ENCODE data around the gene MBD3. TPM values are rescaled to one million over a fixed set of nuclear protein-coding genes. Genes with fewer than 3 reads are reported as not detected.

Gene MBD3
- total RNA-seq, 1 experiment from 2014 or later: 114 TPM

DNA sequence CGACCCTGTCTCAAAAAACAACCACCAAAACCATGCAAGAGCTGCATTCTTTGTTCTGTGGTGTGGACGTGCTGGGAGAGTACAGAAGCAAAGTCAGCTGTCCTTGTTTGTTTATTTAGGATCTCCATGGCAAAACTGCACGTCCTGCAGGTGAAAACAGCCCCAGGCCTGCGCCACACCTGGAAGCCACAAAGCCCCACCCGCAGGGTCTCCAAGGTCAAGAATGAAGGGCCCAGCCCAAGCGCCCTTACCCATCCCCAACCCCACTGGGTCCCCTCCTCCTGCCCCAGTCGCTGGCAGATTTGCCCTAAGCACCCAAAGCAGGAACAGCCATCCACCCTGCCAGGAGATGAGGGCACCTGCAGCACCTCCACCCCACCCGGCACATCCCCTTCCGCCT is 10.5 kb downstream of the MBD3 start:
- no peak overlapping the region for H3K27ac Mint-ChIP-seq (ENCODE audit: low read depth, unreplicated experiment)
- peaks cover 75% of the 10 kb centered on the region for H3K36me3 Mint-ChIP-seq (ENCODE audit: insufficient read depth, unreplicated experiment)
- no peak overlapping the region for H3K4me3 Mint-ChIP-seq (ENCODE audit: unreplicated experiment)
- no TSS peak for BruUV-seq (replicated peaks)
- no peaks in the 10 kb centered on the region for H3K9me3 Mint-ChIP-seq (ENCODE audit: unreplicated experiment)
- POLR2A ChIA-PET: no interaction called here
- H3K27me3 Mint-ChIP-seq (ENCODE audit: insufficient read depth, unreplicated experiment): no peaks in the 10 kb centered on the region
- TF ChIP-seq, protein P1, sequence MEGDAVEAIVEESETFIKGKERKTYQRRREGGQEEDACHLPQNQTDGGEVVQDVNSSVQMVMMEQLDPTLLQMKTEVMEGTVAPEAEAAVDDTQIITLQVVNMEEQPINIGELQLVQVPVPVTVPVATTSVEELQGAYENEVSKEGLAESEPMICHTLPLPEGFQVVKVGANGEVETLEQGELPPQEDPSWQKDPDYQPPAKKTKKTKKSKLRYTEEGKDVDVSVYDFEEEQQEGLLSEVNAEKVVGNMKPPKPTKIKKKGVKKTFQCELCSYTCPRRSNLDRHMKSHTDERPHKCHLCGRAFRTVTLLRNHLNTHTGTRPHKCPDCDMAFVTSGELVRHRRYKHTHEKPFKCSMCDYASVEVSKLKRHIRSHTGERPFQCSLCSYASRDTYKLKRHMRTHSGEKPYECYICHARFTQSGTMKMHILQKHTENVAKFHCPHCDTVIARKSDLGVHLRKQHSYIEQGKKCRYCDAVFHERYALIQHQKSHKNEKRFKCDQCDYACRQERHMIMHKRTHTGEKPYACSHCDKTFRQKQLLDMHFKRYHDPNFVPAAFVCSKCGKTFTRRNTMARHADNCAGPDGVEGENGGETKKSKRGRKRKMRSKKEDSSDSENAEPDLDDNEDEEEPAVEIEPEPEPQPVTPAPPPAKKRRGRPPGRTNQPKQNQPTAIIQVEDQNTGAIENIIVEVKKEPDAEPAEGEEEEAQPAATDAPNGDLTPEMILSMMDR (IDR thresholded peaks at IDR 0.05; ENCODE audit: unreplicated experiment): no peak
- DNase-seq (ENCODE audit: unreplicated experiment): no peak
- CTCF ChIA-PET: interaction anchor here (1.0 kb wide), 1 partner anchor 9 kb away, joined by 3 read pairs; no protein-coding TSS in a partner anchor
- H3K4me1 Mint-ChIP-seq (ENCODE audit: insufficient read depth, unreplicated experiment): no peaks in the 10 kb centered on the region
- intact Hi-C loops (cut with micrococcal nuclease): no loop called here

DNA sequence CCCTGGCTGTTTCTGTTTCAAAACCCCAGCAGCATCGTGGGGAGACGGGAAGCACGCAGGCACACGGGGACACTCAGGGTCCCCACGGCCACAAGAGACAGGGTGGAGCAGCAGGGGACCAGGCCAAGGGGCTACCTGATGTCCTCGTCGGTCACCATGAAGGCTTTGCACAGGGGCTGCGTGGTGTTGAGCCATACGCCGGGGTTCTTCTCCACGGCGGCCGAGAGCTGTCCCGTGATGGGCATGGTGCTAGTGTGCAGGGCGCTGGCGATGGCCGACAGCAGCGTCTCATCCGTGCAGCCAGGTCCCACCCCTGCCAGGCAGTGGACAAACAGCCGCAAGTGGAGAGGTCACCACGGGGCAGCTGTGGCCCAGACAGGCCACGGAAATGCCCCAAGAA is 11.7 kb downstream of the MBD3 start:
- intact Hi-C loops (cut with micrococcal nuclease): no loop called here
- no peaks in the 10 kb centered on the region for H3K9me3 Mint-ChIP-seq (ENCODE audit: unreplicated experiment)
- H3K27me3 Mint-ChIP-seq (ENCODE audit: insufficient read depth, unreplicated experiment): no peaks in the 10 kb centered on the region
- no peak overlapping the region for H3K27ac Mint-ChIP-seq (ENCODE audit: low read depth, unreplicated experiment)
- TF ChIP-seq, protein P1 (IDR thresholded peaks at IDR 0.05; ENCODE audit: unreplicated experiment): no peak
- DNase-seq (ENCODE audit: unreplicated experiment): no peak
- no peaks in the 10 kb centered on the region for H3K4me1 Mint-ChIP-seq (ENCODE audit: insufficient read depth, unreplicated experiment)
- H3K36me3 Mint-ChIP-seq (ENCODE audit: insufficient read depth, unreplicated experiment): peaks cover 83% of the 10 kb centered on the region
- no peak overlapping the region for H3K4me3 Mint-ChIP-seq (ENCODE audit: unreplicated experiment)
- no TSS peak for BruUV-seq (replicated peaks)
- ChIA-PET POLR2A (interaction anchor here (1.0 kb wide), 1 partner anchor 10 kb away, joined by 4 read pairs; no protein-coding TSS in a partner anchor), CTCF (interaction anchor here (0.7 kb wide), 1 partner anchor 36 kb away, joined by 3 read pairs; no protein-coding TSS in a partner anchor)

DNA sequence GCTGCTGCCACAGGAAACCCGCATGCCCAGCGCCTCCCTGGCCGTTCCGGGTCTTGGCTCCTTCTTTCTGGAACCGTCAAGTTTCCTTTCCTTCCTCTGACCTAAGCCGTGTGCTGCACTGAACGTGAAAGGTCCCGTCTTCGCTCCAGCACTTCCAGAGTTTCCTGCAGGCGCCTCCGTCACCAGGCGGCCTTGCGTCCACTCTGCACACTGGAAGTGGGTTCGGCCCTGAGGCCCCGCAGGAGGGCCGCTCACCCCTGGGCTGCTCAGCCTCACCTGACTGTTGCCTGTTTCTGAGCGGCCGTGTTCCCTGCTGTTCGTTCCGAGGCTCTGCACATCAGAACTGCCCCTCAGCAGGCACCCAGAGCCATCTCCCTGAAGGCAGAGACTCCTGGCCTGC is 12.3 kb downstream of the MBD3 start:
- intact Hi-C loops (cut with micrococcal nuclease): no loop called here
- POLR2A ChIA-PET: interaction anchor here (1.1 kb wide), 1 partner anchor 10 kb away, joined by 6 read pairs; no protein-coding TSS in a partner anchor
- no peak for DNase-seq (ENCODE audit: unreplicated experiment)
- no TSS peak for BruUV-seq (replicated peaks)
- H3K36me3 Mint-ChIP-seq (ENCODE audit: insufficient read depth, unreplicated experiment): peaks cover 85% of the 10 kb centered on the region
- H3K9me3 Mint-ChIP-seq (ENCODE audit: unreplicated experiment): no peaks in the 10 kb centered on the region
- TF ChIP-seq, protein P1 (IDR thresholded peaks at IDR 0.05; ENCODE audit: unreplicated experiment): no peak
- no peak overlapping the region for H3K27ac Mint-ChIP-seq (ENCODE audit: low read depth, unreplicated experiment)
- H3K4me3 Mint-ChIP-seq (ENCODE audit: unreplicated experiment): no peak overlapping the region
- no peaks in the 10 kb centered on the region for H3K4me1 Mint-ChIP-seq (ENCODE audit: insufficient read depth, unreplicated experiment)
- CTCF ChIA-PET: no interaction called here
- no peaks in the 10 kb centered on the region for H3K27me3 Mint-ChIP-seq (ENCODE audit: insufficient read depth, unreplicated experiment)

DNA sequence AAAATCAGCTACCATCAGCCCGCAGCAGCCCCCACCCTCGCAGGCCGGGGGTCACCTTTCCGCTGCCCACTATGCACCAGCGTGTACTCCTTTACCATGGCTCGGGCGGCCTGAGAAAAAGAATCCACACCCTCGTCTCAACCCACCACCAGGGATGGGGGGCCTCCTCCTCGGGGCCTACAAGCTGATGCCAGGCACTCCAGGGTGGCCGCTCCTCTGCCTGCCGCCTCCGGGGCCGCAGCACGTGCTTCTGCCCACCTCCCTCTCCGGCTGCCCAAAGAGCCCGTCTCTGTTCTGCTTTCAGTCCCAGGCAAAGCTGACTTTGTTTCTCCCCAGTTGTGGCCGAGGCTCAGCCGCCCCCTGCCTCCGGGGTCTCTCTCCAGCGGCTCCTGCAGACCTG is 13.4 kb downstream of the MBD3 start:
- ChIA-PET CTCF (no interaction called here), POLR2A (interaction anchor here (1.1 to 1.6 kb wide), 2 partner anchors 9 to 11 kb away, joined by 6 to 10 read pairs; no protein-coding TSS in a partner anchor)
- Mint-ChIP-seq H3K27me3 (ENCODE audit: insufficient read depth, unreplicated experiment) (no peaks in the 10 kb centered on the region), H3K4me3 (ENCODE audit: unreplicated experiment) (no peak overlapping the region), H3K9me3 (ENCODE audit: unreplicated experiment) (no peaks in the 10 kb centered on the region), H3K4me1 (ENCODE audit: insufficient read depth, unreplicated experiment) (no peaks in the 10 kb centered on the region), H3K27ac (ENCODE audit: low read depth, unreplicated experiment) (no peak overlapping the region), H3K36me3 (ENCODE audit: insufficient read depth, unreplicated experiment) (peaks cover 90% of the 10 kb centered on the region)
- intact Hi-C loops (cut with micrococcal nuclease): no loop called here
- BruUV-seq (replicated peaks): no TSS peak
- TF ChIP-seq, protein P1 (IDR thresholded peaks at IDR 0.05; ENCODE audit: unreplicated experiment): no peak
- no peak for DNase-seq (ENCODE audit: unreplicated experiment)

Data from MCF 10A (cell line).